Left renal cortex interstitium (tissue), 4 donors: ENCODE results near the gene COMP. TPM values are rescaled to one million over a fixed set of nuclear protein-coding genes. Genes with fewer than 3 reads are reported as not detected.
"Not testable (repeated sequence)": the region's sequence is repeated elsewhere in the genome, so short reads cannot be mapped to it uniquely, and the experiment has no call there.

Source experiments
- DNase-seq, 4 donors: peaks; one replicate each; pipeline ENCODE4 v3.0.0-alpha.2; 2013; ENCODE audit warnings: low read depth in 4 of 4, low spot score in 2 of 4, missing footprints in 1 of 4
- polyA plus RNA-seq, 4 donors: library from polyadenylated mRNA; unstranded; fragments of 120-200 nt; gene quantifications; one replicate each; pipeline ENCODE4 v1.2.1, GENCODE V29; 2013; ENCODE audit not compliant: insufficient read length in 4 of 4

Gene COMP
- polyA plus RNA-seq = under 1 TPM in 3 of 4 donors, not detected in 1; 0.11 to 0.39 (median 0.35) TPM

DNA sequence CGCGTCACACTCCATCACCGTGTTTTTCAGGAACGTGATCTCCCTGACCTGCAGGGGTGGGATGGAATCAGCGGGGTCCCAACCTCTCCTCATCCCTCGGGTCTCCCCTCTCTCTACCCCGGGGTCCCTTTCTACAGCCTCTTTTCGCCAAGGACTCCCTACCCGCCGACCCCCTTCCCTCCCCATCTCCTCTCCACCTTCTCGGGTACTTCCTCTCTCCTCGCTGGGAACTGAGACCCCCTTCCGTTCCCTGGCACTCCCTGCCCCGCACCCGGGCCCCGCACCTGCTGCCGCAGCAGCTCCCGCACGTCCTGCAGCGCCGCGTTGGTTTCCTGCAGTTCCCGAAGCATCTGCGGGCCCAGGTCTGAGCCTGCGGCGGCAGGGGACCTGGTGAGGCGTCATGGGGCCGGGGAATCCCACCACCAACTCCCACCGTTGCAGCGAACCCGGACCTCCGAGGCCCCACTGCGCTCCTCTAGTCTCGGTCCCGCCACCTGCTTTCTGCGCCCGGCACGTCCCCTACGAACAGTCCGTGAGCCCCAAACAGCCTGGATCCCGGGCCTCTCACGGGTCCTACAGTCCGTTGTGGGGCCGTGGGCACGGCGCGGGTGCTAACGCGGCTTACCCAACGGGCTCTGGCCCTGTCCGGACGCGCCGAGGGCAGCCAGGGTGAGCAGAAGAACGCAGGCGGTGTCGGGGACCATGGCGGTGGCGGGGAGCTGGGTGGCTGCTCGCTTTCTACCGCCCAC lies at the start of gene COMP:
TSS of gene COMP (minus strand) at position 740 of the 749 bp plus-strand sequence. CDS start at position 704, 36 bp downstream.
- no peak for DNase-seq

DNA sequence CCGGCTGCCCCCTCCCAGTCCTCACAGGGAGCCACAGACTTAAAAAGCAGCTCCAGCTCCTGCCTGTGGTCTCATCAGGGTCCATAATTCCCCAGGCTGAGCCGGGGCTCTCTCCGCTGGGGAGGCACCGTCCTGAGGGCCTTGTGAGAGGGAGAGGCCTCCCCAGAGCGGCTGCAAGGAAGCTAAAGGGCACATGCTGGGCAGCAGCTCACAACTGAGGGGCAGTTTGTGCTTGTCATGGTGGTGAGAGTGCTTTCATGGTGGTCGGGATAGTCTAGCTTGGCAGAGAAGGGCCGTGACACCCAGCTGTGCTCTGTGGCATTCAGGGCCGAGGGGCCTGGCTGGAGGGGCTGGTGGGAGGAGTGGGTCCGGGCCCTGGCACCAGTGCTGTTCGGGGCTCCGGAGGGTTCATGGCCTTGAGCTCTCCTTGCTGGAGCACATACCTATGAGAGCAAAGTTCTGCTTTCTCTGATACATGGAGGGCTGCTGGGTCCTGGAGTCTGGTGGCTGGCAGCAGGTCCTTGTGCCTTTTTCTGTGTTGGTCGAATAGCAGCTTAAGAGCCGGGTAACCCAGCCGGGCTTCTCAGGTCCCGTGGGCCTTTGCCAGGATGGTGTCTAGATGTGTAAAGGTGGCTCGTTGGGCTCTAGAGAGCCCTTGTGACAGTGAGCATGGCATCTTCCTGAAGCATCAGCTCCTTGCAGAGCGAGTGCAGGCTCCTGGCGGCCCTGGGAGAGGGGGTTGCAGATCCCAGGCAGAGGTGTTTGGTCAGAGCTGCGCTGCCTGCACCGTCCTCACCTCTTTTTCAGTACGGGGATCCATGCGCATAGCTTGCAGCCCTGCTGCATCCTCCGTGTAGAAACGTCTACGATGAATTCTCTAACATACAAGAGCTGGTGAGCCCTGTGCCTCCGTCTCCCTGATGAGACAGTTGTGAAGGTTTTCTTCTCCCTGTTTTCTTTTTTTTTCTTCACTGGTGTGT lies 49.5 kb upstream of the COMP start:
- no peak for DNase-seq

DNA sequence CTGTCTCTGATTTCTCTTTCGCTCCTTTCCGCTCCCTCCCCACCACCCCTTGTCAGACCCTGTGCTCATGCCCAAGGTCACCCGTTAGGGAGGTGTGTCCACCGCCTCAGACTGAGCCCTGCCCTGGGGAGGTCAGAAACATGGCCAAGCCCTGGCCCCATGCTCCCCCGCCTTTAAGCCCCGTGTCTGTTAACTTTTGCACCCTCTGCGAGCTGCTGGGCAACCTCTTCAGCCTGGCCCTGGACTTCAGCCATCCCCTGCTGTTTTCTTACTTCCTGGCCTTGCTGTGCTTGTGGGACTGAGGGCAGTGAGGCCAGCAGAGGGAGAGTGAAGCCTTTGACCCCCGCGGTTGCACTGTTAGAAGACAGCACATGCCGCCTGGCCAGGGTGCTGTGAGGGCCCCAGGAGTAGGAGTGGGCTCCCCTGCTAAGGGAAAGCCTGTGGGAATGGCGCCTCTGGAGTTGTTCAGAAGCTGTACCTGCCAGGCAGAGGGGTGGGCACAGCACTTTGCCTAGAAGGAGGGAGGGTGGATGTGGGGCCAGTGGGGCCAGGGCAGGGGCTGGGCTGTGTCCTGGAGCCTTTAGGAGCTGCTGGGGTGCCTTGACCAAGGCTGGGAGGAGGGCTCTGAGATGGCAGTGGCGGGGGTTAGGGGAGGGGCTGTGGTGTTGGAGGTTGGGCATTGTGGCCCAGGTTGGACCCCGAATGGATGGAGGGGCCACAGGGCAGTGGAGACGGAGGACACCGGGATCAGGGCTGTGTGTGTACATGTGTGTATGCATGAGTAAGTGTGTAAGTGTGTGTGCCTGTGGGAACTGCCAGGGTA lies 48.6 kb upstream of the COMP start:
- DNase-seq = no peak

DNA sequence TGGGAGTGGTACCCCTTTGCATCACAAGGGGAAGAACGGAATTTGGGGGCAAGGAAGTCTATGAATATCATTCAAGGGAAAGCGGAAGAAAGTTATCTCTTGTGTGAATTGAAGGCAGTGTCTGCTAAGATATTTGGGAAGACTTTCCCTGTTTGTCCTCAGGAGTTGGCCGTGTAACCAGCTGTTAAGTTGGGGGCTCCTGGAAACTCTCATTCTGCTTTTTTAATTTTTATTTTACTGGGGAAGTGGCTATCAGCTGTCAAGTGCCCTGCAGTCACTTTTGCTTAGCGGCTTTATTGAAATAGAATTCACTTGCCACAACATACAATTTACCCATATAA lies 43.5 kb upstream of the COMP start:
- no peak for DNase-seq

DNA sequence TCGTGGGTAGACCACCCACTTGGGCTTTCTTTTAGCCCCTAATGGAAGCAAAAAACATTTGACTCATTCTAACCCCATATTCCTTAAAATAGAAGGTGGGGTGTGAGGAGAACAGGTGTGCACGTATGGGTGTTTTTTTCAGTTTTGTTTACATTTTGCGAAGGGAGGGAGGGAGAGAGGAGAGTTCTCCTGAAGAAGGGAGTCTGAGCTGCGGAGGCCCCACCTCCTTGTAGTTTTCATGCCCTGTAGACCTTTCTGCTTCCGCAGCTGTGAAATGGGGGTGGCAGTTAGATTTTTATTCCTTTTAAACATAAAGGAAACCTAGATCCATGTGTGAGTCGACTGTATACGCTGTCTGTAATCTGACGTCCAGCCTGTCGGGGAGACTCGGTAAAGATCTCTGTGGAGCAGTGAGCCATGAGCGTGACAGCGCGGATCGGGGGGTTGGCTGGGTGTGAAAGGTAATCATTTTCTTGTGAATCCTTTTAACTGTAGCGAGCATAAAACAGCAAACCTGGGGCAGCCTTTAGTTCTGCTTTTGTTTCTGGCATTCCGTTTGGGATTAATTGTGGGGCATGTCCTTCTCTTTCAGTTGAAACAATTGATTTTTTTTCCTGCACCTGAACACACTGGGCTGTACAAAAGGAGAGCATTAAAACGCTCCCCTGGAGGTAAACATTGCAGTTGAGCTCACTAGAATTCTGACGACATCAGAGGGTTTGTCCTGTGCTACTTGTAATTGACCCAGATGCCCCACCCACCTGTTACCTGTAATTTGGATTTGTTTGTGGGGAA lies 42.9 kb upstream of the COMP start:
- no peak for DNase-seq

DNA sequence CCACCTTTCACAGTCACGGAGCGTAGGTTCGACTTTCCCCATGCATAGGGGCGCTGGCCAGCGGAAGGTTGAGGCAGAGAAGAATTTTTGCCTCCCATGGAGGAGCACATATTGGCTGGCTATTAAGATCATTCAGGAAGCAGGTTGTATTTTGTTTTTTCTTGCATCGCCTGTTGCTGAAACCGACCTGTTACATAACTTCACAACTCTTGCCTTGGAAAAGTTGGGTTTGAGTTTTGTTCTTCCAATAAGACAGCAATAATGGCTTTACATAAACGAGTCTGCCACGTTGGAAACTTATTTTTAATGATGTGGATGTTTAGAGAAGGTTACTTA lies 42.0 kb upstream of the COMP start:
- no peak for DNase-seq

DNA sequence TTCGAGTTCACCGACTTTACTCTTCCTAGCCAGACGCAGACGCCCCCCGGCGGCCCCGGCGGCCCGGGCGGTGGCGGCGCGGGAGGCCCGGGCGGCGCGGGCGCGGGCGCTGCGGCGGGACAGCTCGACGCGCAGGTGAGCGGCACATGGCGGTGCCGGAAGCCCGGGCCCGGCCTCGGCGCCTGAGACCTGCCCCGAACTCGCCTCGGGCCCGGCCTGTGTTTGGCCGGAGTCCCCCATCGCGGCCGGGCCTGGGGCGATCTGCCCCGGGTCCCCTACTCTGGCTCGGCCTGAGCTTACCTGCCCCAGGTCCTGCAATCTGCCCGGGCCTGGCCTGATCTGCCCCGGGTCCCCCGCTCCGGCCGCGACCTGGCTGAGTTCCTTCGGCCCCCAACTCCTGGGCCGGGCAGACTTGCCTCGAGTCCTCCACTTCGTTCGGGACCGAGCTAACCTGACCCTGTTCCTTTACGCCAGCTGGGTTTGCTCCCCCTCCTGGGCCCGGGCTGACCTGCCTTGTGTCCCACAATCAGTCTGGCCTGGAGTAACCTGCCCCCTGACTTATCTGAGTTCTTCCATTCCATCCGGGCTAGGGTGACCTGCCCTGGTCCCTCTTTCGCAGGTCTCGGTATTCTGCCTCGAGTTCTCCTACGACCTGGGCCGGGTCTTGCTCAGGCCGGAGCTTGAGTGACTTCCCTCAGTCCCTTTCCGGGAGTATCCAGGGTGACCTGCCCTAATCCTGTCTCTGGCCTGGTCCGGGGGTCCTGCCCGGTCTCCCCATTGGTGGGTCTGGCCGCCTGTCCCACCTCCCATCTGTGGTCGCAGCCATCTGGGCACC lies 41.4 kb upstream of the COMP start:
- DNase-seq = no peak

DNA sequence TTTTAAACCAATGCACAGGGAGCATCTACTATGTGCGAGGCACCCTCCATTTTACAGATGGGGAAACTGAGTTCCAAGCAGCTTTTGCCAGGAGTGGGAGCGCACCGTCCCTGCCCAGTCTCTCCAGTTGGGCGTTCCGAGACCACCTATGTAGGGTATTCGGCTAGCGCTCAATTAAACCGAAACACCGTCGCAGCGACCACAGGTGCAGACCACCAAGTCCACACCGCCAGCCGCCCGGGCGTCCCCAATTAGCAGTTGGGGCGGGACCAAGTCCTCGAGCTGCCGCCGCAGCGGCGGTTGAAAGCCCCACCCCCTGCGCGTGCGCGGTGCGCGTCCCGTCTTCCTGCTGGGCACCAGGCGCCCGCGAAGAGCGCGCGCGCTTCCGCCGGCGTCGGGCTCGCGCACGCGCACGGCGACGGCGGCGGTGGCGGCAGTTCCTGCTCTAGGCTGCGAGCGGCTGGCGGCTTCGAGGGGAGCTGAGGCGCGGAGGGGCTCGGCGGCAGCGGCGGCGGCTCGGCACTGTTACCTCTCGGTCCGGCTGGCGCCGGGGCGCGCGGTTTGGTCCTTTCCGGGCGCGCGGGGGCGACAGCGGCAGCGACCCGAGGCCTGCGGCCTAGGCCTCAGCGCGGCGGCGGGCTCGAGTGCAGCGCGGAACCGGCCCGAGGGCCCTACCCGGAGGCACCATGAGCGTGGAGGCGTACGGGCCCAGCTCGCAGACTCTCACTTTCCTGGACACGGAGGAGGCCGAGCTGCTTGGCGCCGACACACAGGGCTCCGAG lies 40.6 kb upstream of the COMP start, which contains the start of gene UPF1:
TSS of gene UPF1 (plus strand) at position 436 of the 782 bp plus-strand sequence. CDS start at position 687, 251 bp downstream.
- DNase-seq = peak in 3 of 4 donors; percentile 83 to 91 (median 88)

DNA sequence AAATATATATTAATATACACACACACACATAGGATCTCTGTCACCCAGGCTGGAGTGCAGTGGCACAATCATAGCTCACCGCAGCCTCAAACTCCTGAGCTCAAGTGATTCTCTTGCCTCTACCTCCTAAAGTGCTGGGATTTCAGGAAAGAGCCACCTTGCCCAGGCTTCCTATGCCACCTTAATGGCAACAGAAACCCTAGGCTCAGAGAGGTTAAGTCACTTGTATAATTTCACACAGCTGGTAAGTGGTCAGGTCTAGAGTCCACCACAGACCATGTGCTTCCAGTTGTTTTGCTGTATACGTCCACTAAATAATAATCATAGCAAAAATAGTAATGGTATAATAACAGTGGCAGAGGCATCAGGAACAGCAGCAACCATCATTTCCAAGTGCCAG lies 39.4 kb upstream of the COMP start:
- no peak for DNase-seq

DNA sequence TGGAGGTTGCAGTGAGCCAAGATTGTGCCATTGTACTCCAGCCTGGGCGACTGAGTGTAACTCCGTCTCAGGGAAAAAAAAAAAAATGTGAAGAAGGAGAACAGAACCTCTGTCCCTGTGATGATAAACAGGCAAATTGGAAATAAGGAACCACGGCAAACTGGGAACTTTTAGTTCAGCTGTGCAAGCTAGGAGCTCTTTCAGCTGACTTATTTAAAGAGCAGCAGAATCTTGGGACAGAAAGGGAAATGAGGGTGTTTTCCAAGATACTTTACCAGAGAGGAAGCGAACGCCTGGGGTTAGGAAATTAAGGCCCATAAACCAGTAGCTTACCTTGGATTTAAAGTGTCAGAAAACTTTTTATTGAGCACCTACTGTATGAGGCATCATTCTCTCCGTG lies 37.7 kb upstream of the COMP start:
- DNase-seq = no peak

DNA sequence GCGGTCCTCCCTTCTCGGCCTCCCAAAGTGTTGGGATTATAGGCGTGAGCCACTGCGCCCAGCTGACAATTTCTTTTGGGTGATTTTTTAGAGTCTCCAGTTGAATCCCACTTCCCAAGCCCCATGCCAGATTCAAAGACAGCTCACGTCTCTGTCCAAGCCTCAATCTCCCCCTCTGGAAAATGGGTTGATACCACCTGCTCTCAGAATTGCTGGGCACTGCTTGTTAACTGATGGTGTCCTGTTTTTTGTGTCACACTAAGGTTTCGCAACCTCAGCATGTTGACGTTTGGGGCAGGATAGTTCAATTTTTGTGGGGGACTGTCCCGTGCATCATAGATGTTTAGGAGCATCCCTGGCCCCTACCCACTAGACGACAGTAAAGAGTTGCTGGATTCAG lies 26.5 kb upstream of the COMP start:
- no peak for DNase-seq

DNA sequence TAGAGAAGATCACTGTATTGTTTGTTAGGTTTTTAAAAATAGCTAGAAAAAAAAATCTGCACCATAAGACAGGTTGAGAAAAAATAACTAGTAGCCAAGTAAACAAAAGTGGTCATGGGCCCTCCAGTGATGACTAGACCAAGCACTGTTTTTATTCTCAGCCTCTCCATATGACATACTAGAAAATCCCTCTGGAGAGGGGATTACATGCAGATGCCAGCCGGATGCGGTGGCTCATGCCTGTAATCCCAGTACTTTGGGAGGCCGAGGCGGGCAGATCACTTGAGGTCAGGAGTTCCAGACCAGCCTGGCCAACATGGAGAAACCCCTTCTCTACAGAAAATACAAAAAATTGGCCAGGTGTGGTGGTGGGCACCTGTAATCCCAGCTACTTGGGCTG lies 25.5 kb upstream of the COMP start:
- DNase-seq = not testable (repeated sequence)

DNA sequence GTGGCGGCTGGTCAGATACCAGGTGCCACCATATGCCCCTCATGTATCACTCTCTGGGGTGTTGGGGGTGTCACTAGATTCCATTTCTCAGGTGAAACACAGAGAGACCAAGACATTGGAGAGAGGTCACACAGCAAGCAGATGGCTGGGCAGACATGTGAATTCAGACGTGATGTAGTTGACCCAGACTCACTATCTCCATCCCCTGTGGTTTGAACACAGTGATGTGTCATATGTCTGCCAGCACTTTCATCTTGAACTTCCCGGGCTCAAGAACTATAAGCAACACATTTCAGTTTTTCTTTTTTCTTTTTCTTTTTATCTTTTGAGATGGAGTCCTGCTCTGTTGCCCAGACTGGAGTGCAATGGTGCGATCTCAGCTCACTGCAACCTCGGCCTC lies 24.6 kb upstream of the COMP start:
- no peak for DNase-seq

DNA sequence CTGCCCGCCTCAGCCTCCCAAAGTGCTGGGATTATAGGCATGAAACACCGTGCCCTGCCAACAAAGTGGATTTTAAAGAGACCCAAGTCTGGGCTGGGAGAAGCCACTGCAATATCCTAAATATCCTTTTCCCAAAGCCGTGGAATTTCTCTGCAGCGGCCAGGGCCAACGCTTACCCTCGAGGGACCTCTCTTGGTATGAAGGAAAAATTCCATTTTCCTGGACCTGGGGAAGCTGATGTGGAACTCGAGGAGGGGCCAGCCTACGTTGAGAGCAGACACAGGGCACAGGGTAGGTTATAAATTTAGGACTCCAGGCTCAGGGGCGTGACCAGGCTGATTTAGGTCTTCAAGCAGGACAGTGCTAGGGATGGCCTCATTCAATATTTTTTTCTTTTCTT lies 23.0 kb upstream of the COMP start:
- no peak for DNase-seq

DNA sequence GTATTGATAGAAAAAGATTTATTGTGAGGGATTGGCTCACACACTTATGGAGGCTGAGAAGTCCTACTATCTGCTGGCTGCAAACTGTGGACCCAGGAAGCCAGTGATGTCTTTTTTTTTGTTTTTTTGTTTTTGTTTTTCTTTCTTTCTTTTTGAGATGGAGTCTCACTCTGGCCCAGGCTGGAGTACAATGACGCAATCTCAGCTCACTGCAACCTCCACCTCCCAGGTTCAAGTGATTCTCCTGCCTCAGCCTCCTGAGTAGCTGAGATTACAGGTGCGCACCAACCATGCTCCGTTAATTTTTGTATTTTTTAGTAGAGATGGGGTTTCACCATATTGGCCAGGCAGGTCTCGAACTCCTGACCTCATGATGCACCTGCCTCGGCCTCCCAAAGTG lies 20.5 kb upstream of the COMP start:
- not testable (repeated sequence) for DNase-seq

DNA sequence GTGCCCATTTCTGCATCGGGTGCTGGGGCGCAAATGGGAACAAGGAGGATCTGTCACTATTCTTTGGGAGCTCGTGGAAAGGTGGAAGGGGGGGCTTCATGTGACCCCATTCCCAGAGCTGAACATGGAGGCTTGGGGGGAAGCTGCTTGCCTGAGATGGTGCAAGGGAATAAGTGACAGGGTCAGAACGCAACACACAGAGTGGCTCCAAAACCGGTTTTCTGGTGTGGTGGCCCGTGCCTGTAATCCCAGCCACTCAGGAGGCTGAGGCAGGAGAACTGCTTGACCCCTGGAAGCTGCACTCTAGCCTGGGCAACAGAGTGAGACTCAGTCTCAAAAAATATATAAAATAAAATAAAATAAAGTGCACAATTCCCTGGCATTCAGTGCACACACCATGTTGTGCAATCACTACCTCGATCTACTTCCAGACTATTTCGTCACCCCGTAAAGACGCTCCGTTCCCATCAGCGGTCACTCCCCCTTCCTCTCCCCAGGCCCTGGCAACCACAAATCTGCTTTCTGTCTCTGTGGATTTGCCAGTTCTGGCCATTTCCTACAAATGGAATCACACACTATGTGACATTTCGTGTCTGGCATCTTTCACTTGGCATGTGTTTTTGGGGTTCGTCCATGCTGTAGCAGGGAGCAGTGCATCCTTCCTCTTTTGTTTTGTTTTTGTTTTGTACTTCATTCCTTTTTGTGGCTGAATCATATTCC lies 18.2 kb upstream of the COMP start:
- no peak for DNase-seq

DNA sequence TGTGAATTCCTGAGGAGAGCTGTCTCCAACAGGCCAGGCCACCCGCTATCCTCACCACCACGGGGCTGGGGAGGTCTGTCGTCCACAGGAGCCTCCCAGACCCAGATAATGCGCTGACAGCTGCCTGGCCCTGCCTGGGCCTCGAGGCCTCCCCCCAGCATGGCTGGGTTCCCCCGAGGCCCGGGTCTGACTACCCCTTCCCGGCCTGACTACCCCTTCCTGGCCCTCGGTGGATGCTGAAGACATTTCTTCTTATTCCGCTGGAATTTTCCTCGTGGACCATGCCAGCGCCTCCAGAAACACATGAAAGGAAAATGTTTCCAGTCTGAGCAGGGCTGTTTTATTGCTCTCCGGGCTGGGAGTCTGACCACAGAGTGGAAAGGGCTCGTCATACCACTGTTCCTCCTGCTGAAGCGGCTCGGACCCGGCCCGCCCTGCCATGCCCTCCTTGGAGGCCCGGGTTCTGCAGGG lies 16.8 kb upstream of the COMP start:
- no peak for DNase-seq

DNA sequence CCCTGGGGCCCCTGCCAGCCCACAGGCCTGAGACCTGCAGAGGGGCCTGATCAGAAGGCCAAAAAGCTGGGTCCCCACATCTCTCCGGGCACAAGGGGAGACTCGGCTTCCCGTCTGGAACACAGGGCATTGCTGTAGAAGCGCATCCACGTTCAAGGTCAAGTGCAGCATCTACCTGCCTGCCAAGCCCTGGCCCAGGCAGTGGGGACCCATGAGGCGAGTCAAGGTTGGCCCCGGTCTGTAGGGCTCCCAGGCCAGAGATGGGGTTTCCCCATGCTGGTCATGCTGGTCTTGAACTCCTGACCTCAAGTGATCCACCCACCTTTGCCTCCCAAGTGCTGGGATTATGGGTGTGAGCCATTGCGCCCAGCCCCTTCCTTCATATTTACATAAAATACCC lies 13.5 kb upstream of the COMP start:
- DNase-seq = no peak
